ENCODE data around the gene MFAP4. TPM values are rescaled to one million over a fixed set of nuclear protein-coding genes. Genes with fewer than 3 reads are reported as not detected.
A peak's percentile ranks its signal among the peaks of the same experiment; 100 is the strongest.
"Not testable (repeated sequence)": the region's sequence is repeated elsewhere in the genome, so short reads cannot be mapped to it uniquely, and the experiment has no call there.

MFAP4 gene
- total and polyA plus RNA-seq, 4 donors, result 27.0 to 137 (median 42.9) TPM

DNA sequence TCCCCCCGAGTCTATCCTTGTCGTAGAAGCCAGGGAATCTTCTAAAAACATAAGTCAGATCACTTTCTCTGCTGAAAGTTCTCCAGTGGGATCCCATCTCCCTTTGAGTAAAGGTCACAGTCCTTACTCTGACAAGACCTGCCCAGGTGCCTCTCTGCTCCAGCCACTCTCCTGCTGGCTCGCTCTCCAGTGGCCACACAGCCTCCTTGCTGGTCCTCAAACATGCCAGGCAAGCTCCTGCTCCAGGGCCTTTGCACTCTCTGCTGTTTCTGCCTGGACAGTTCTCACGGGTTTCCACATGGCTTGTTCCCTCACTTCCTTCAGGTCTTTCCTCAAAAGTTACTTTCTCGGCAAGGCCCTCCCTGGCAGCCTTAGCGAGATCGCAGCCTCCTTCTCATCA is 27.8 kb downstream of the MFAP4 start:
- no peak for DNase-seq (ENCODE audit: low read depth in 4 of 6, low spot score in 6 of 6)
- H3K27ac ChIP-seq (ENCODE audit: low read depth, low read length), result no peak overlapping the region
- no peak overlapping the region for H3K4me3 ChIP-seq (ENCODE audit: low read depth, low read length)
- peaks cover 22% of the 10 kb centered on the region for H3K4me1 ChIP-seq (ENCODE audit: control insufficient read depth, insufficient read depth, low read length)
- H3K27me3 ChIP-seq (ENCODE audit: control insufficient read depth, insufficient read depth, low read length), result no peaks in the 10 kb centered on the region
- no peaks in the 10 kb centered on the region for H3K9me3 ChIP-seq (ENCODE audit: control insufficient read depth, insufficient read depth, low read length)
- H3K36me3 ChIP-seq (ENCODE audit: control insufficient read depth, insufficient read depth, low read length), result peaks cover 30% of the 10 kb centered on the region
- 87% methylated on average over 7 of the region's 7 CpGs for WGBS (ENCODE audit: insufficient coverage)

DNA sequence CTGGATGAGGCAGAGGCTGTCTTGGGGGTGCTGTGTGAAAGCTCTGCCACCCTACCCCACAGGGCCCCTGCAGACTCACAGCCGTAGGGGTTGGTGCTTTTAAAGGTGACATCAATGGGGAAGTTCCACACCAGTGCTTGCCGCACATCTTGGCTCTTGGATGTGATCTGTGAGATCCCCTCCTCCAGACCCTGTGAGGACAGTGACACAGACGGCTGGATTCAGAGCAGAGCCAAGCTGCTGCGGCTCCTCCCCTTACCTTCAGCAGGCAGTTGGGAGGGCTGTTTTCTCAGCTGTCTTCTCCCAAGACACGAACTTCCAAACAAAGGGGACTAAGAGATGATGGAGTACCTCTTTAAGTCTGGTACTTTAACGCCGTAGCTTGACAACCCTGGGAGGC is 29.2 kb downstream of the MFAP4 start:
- Histone ChIP-seq H3K27ac (ENCODE audit: low read depth, low read length) (no peak overlapping the region), H3K4me1 (ENCODE audit: control insufficient read depth, insufficient read depth, low read length) (peaks cover 11% of the 10 kb centered on the region), H3K27me3 (ENCODE audit: control insufficient read depth, insufficient read depth, low read length) (no peaks in the 10 kb centered on the region), H3K36me3 (ENCODE audit: control insufficient read depth, insufficient read depth, low read length) (peaks cover 34% of the 10 kb centered on the region), H3K9me3 (ENCODE audit: control insufficient read depth, insufficient read depth, low read length) (no peaks in the 10 kb centered on the region), H3K4me3 (ENCODE audit: low read depth, low read length) (no peak overlapping the region)
- 78% methylated on average over 4 of the region's 7 CpGs for WGBS (ENCODE audit: insufficient coverage)
- no peak for DNase-seq (ENCODE audit: low read depth in 4 of 6, low spot score in 6 of 6)

DNA sequence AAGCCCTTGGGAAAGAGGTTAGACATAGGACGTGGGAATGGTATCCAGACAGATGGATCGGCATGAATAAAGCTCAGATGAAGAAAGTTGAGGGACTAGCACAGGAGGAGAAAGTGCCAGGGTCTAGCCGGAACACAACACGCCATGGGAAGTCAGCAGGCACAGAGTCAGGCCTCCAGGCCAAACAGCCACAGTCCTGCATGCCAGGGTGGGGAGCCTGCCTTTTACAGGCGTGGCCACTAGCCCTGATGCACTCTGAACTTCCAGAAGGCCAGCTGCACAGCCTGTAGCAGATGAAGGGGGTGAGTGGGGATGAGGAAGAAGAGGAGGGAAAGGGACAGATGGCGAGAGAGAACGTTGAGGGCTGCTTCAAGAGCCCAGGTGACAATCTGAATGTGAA is 29.6 kb downstream of the MFAP4 start:
- H3K36me3 ChIP-seq (ENCODE audit: control insufficient read depth, insufficient read depth, low read length), result peaks cover 34% of the 10 kb centered on the region
- no peak overlapping the region for H3K4me3 ChIP-seq (ENCODE audit: low read depth, low read length)
- DNase-seq (ENCODE audit: low read depth in 4 of 6, low spot score in 6 of 6), result no peak
- WGBS (ENCODE audit: insufficient coverage), result 92% methylated on average over 7 of the region's 7 CpGs
- no peak overlapping the region for H3K27ac ChIP-seq (ENCODE audit: low read depth, low read length)
- no peaks in the 10 kb centered on the region for H3K9me3 ChIP-seq (ENCODE audit: control insufficient read depth, insufficient read depth, low read length)
- peaks cover 11% of the 10 kb centered on the region for H3K4me1 ChIP-seq (ENCODE audit: control insufficient read depth, insufficient read depth, low read length)
- no peaks in the 10 kb centered on the region for H3K27me3 ChIP-seq (ENCODE audit: control insufficient read depth, insufficient read depth, low read length)

DNA sequence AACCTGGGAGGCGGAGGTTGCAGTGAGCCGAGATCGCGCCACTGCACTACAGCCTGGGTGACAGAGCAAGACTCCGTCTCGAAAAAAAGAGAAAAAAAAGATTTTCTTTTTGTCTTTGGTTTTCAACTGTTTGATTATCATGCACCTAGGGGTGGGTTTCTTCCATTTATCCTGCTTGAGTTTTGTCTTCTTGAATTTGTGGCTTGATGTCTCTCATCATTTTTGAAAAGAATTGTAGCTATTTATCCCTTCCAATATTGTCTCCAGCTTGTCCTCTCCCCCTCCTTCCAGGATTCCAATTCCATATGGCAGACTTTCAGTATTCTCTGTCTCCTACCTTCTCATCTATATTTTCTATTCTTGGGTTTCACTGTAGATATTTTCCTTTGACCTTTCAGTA is 32.2 kb downstream of the MFAP4 start:
- Histone ChIP-seq H3K27me3 (ENCODE audit: control insufficient read depth, insufficient read depth, low read length) (no peaks in the 10 kb centered on the region), H3K36me3 (ENCODE audit: control insufficient read depth, insufficient read depth, low read length) (peaks cover 33% of the 10 kb centered on the region), H3K9me3 (ENCODE audit: control insufficient read depth, insufficient read depth, low read length) (no peaks in the 10 kb centered on the region), H3K27ac (ENCODE audit: low read depth, low read length) (no peak overlapping the region), H3K4me3 (ENCODE audit: low read depth, low read length) (no peak overlapping the region), H3K4me1 (ENCODE audit: control insufficient read depth, insufficient read depth, low read length) (no peaks in the 10 kb centered on the region)
- 78% methylated on average over 4 of the region's 6 CpGs for WGBS (ENCODE audit: insufficient coverage)
- DNase-seq (ENCODE audit: low read depth in 4 of 6, low spot score in 6 of 6), result no peak

DNA sequence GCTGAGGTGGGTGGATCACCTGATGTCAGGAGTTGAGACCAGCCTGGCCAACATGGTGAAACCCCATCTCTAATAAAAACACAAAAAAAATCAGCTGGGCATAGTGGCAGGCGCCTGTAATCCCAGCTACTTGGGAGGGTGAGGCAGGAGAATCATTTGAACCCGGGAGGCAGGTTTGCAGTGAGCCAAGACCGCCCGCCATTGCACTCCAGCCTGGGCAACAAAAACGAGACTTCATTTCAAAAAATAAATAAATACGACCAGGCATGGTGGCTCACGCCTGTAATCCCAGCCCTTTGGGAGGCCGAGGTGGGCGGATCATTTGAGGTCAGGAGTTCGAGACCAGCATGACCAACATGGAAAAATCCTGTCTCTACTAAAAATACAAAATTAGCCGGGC is 33.6 kb downstream of the MFAP4 start:
- H3K4me1 ChIP-seq (ENCODE audit: control insufficient read depth, insufficient read depth, low read length); H3K27me3 ChIP-seq (ENCODE audit: control insufficient read depth, insufficient read depth, low read length); H3K9me3 ChIP-seq (ENCODE audit: control insufficient read depth, insufficient read depth, low read length); H3K27ac ChIP-seq (ENCODE audit: low read depth, low read length); DNase-seq (ENCODE audit: low read depth in 4 of 6, low spot score in 6 of 6); H3K4me3 ChIP-seq (ENCODE audit: low read depth, low read length): not testable (repeated sequence)
- peaks cover 24% of the 10 kb centered on the region for H3K36me3 ChIP-seq (ENCODE audit: control insufficient read depth, insufficient read depth, low read length)
- 95% methylated on average over 7 of the region's 11 CpGs for WGBS (ENCODE audit: insufficient coverage)

DNA sequence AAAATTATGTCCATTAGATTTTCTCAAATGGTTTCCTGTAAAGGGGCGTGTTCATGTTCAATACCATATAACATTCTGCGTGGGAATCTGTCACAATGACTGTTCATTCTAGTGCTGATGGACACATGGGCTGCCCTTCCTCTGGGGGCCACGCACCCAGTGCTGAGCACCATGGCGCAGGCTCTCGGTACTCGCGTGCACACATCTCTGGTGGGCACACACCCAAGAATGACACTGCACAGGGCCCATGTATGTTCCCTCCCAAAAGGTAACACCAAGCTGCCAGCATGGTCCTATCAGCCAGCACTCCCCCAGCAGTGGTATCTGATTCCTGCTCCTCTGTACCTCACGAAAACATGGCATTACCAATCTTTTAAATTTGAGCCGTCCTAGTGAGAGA is 38.2 kb downstream of the MFAP4 start:
- Histone ChIP-seq H3K9me3 (ENCODE audit: control insufficient read depth, insufficient read depth, low read length) (no peaks in the 10 kb centered on the region), H3K27ac (ENCODE audit: low read depth, low read length) (no peak overlapping the region), H3K36me3 (ENCODE audit: control insufficient read depth, insufficient read depth, low read length) (peaks cover 43% of the 10 kb centered on the region), H3K4me1 (ENCODE audit: control insufficient read depth, insufficient read depth, low read length) (peaks cover 26% of the 10 kb centered on the region), H3K27me3 (ENCODE audit: control insufficient read depth, insufficient read depth, low read length) (no peaks in the 10 kb centered on the region), H3K4me3 (ENCODE audit: low read depth, low read length) (no peak overlapping the region)
- DNase-seq (ENCODE audit: low read depth in 4 of 6, low spot score in 6 of 6), result no peak
- 98% methylated on average over 7 of the region's 9 CpGs for WGBS (ENCODE audit: insufficient coverage)

DNA sequence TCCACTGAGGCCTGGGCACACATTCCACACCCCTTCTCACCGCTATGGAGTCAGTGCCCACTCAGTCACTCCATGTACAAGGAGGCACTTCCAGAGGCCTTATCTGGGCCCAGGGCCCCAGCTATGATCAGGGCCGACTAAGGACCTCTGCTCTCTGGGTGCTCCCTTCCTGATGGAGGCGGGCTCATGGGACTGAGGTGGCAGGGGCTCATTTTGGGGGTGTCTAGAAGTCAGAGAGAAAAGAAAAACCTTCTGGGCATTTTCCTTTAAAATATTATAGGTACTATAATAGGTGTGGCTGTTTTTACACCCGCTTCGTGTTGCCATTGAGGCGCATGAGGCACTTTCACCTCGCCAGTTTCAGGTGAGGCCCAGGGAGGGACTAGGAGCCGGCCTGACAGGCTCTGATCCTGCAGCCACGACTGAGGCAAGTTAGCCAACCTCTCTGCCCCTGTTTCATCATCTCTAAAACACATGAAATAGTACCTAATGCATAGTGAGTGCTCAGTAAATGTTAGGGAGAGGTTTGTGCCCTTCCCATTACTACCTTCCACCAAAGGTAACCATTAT is 38.8 kb downstream of the MFAP4 start:
- Histone ChIP-seq H3K4me1 (ENCODE audit: control insufficient read depth, insufficient read depth, low read length) (peaks cover 32% of the 10 kb centered on the region), H3K27me3 (ENCODE audit: control insufficient read depth, insufficient read depth, low read length) (no peaks in the 10 kb centered on the region), H3K27ac (ENCODE audit: low read depth, low read length) (no peak overlapping the region), H3K4me3 (ENCODE audit: low read depth, low read length) (no peak overlapping the region), H3K9me3 (ENCODE audit: control insufficient read depth, insufficient read depth, low read length) (no peaks in the 10 kb centered on the region), H3K36me3 (ENCODE audit: control insufficient read depth, insufficient read depth, low read length) (peaks cover 50% of the 10 kb centered on the region)
- DNase-seq (ENCODE audit: low read depth in 4 of 6, low spot score in 6 of 6), result no peak
- WGBS (ENCODE audit: insufficient coverage), result no CpG with 5 or more reads among the region's 9 CpGs

DNA sequence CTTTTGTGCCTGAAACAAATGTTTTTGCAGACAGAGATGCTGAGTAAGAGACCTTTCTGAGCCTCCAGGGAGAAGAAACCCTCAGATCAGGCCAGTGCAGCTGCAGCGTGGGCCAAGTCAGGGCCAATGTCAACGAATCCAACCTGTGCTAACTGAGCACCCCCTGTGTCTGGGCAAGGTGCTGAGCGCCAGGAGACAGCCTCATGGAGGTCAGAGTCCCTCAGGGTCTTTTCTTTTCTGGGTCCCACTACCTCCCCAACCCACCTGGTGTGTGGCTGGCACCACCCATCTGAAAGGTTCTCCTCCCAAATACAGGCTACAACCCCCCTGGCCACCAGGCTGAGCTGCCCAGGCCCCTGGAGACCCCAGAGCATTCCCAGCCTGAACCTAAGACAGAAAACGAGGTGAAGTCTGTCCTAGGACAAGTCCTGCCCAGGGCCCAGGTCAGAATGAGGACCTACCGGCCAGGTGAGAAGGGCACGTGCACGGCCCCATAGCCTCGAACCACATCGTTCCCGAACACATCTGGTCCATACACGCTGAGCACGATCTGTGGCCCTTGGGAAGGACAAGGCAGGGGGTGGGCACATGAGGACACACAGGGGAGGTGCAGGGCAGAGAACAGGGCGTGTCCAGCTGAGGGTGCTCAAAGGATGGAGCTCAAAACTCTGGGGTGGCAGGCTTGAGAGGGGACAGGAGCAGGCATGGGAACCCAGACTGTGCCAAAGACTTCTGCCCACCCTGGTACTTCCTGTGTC is 39.5 kb downstream of the MFAP4 start:
- WGBS (ENCODE audit: insufficient coverage), result 90% methylated on average over 13 of the region's 13 CpGs
- peaks cover 38% of the 10 kb centered on the region for H3K4me1 ChIP-seq (ENCODE audit: control insufficient read depth, insufficient read depth, low read length)
- no peak for DNase-seq (ENCODE audit: low read depth in 4 of 6, low spot score in 6 of 6)
- H3K27me3 ChIP-seq (ENCODE audit: control insufficient read depth, insufficient read depth, low read length), result no peaks in the 10 kb centered on the region
- H3K9me3 ChIP-seq (ENCODE audit: control insufficient read depth, insufficient read depth, low read length), result no peaks in the 10 kb centered on the region
- H3K27ac ChIP-seq (ENCODE audit: low read depth, low read length), result no peak overlapping the region
- H3K36me3 ChIP-seq (ENCODE audit: control insufficient read depth, insufficient read depth, low read length), result peaks cover 51% of the 10 kb centered on the region
- no peak overlapping the region for H3K4me3 ChIP-seq (ENCODE audit: low read depth, low read length)

DNA sequence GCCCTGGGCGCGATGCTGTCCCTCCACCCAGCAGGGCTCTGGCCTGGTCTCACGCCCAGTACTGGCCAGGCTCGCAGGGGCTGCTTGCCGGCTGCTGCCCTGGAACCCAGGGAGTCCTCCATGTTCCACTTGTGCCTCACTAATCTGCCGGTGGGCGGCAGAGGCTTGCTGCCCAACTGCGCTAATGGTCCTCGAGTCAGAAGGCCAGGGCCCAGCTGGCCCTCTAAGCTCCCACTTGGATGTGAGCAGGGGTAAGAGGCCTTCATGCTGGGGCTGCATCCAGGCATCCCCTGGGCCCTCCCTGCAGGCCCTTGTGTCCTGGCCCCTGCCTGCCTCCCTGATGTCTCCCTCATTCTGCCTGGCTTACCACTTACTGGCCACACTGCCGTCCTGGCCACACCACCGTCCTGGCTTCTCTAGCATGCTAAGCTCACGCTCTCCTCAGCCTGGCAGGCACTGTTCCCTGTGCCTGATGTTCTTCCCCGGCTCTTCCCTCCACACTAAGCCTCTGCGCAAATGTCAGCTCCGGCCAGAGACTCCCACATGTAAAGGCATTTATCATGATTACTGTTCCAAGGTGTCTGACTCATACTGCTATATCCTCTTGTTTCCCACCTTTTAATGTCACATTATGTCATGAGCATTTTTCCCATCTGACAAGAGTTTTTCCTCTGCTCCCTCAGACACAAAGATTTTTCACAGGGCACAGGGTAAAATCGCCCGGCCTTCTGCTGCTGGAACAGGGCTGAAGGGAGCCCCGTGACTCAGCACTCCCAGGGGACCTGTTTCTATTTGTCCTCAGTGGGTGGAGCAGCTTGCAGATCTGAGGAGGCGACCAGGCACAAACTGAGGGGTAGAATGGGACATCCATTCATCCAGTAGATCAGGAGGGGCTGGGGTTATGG is 40.4 kb downstream of the MFAP4 start:
- no peak overlapping the region for H3K27ac ChIP-seq (ENCODE audit: low read depth, low read length)
- peak in 1 of 6 donors; percentile 69 for DNase-seq (ENCODE audit: low read depth in 4 of 6, low spot score in 6 of 6)
- peaks cover 47% of the 10 kb centered on the region for H3K4me1 ChIP-seq (ENCODE audit: control insufficient read depth, insufficient read depth, low read length)

More for the DNA sequence above, 40.4 kb downstream of the MFAP4 start:
- H3K4me3 ChIP-seq (ENCODE audit: low read depth, low read length), result no peak overlapping the region
- H3K36me3 ChIP-seq (ENCODE audit: control insufficient read depth, insufficient read depth, low read length), result peaks cover 52% of the 10 kb centered on the region
- H3K9me3 ChIP-seq (ENCODE audit: control insufficient read depth, insufficient read depth, low read length), result no peaks in the 10 kb centered on the region
- 68% methylated on average over 19 of the region's 19 CpGs for WGBS (ENCODE audit: insufficient coverage)
- H3K27me3 ChIP-seq (ENCODE audit: control insufficient read depth, insufficient read depth, low read length), result no peaks in the 10 kb centered on the region

Data from spinal cord (tissue), 10 donors.